Liver (tissue), 9 donors: ENCODE results near the gene KIAA1217. TPM values are rescaled to one million over a fixed set of nuclear protein-coding genes. Genes with fewer than 3 reads are reported as not detected.

Experiments used
- DNase-seq: peaks from one replicate; pipeline ENCODE4 v3.0.0-alpha.2; 2017; ENCODE audit warnings: low spot score
- H3K27ac ChIP-seq, 2 donors: one replicate each; pipeline ENCODE4 v1.7.0; 2013; ENCODE audit warnings: inconsistent platforms in 2 of 2, low read length in 2 of 2, control low read depth in 1 of 2, low read depth in 1 of 2, mild to moderate bottlenecking in 1 of 2
- H3K27me3 ChIP-seq, 4 donors: one replicate each; pipeline versions ENCODE4 v1.6.1 to v1.7.0; 2013; ENCODE audit warnings: low read length in 3 of 4, inconsistent platforms in 1 of 4, mild to moderate bottlenecking in 1 of 4, moderate library complexity in 1 of 4; ENCODE audit not compliant: control insufficient read depth in 4 of 4, insufficient read depth in 4 of 4
- H3K36me3 ChIP-seq, 4 donors: one replicate each; pipeline versions ENCODE4 v1.6.1 to v1.7.0; 2013; ENCODE audit warnings: low read length in 3 of 4, mild to moderate bottlenecking in 3 of 4, low read depth in 1 of 4, moderate library complexity in 1 of 4; ENCODE audit not compliant: control insufficient read depth in 4 of 4, insufficient read depth in 3 of 4
- H3K4me1 ChIP-seq, 4 donors: one replicate each; pipeline versions ENCODE4 v1.6.1 to v1.7.0; 2013; ENCODE audit warnings: low read length in 3 of 4, mild to moderate bottlenecking in 3 of 4, moderate library complexity in 1 of 4; ENCODE audit not compliant: control insufficient read depth in 4 of 4, insufficient read depth in 4 of 4
- H3K4me3 ChIP-seq, 3 donors: one replicate each; pipeline versions ENCODE4 v1.6.1 to v1.7.0; 2013; ENCODE audit warnings: low read length in 3 of 3, control low read depth in 1 of 3, low read depth in 1 of 3, mild to moderate bottlenecking in 1 of 3
- H3K9ac ChIP-seq, 2 donors: one replicate each; pipeline ENCODE4 v1.7.0; 2013; ENCODE audit warnings: low read length in 2 of 2, mild to moderate bottlenecking in 2 of 2, moderate library complexity in 2 of 2, control low read depth in 1 of 2, low read depth in 1 of 2
- H3K9me3 ChIP-seq, 4 donors: one replicate each; pipeline versions ENCODE4 v1.6.1 to v1.7.0; 2013; ENCODE audit warnings: low read length in 3 of 4; ENCODE audit not compliant: control insufficient read depth in 4 of 4
- EGR1 ChIP-seq, 2 donors: IDR thresholded peaks; 2 replicates each; pipeline ENCODE4 v1.6.1; 2016 to 2018; ENCODE audit warnings: antibody characterized with exemption in 2 of 2, low read depth in 2 of 2
- FOXA1 ChIP-seq: IDR thresholded peaks from 2 replicates; pipeline ENCODE4 v1.6.1; 2016; ENCODE audit warnings: antibody characterized with exemption
- FOXA2 ChIP-seq: IDR thresholded peaks from 2 replicates; pipeline ENCODE4 v1.6.1; 2016; ENCODE audit warnings: antibody characterized with exemption
- GABPA ChIP-seq, 2 donors: IDR thresholded peaks in 1 of 2; conservative IDR thresholded peaks in 1 of 2; 2 replicates each; pipeline ENCODE4 v1.6.1; 2016; ENCODE audit warnings: antibody characterized with exemption in 2 of 2, mild to moderate bottlenecking in 1 of 2, moderate library complexity in 1 of 2
- HNF4G ChIP-seq: IDR thresholded peaks from 2 replicates; pipeline ENCODE4 v1.6.1; 2016; ENCODE audit warnings: antibody characterized with exemption
- NR2F2 ChIP-seq: IDR thresholded peaks from 2 replicates; pipeline ENCODE4 v1.6.1; 2016; ENCODE audit warnings: antibody characterized with exemption
- RAD21 ChIP-seq, 2 donors: IDR thresholded peaks; 2 replicates each; pipeline ENCODE4 v1.6.1; 2016; ENCODE audit warnings: antibody characterized with exemption in 2 of 2, mild to moderate bottlenecking in 2 of 2
- RXRA ChIP-seq, 2 donors: IDR thresholded peaks; 2 replicates each; pipeline ENCODE4 v1.6.1; 2017 to 2018; ENCODE audit warnings: antibody characterized with exemption in 2 of 2, mild to moderate bottlenecking in 1 of 2
- SP1 ChIP-seq: IDR thresholded peaks from 2 replicates; pipeline ENCODE4 v1.6.1; 2018; ENCODE audit warnings: antibody characterized with exemption, mild to moderate bottlenecking
- YY1 ChIP-seq: IDR thresholded peaks from 2 replicates; pipeline ENCODE4 v1.6.1; 2016; ENCODE audit warnings: antibody characterized with exemption, mild to moderate bottlenecking
- WGBS: extraction: QIAGEN DNeasy Blood & Tissue Kit; methylation state at CpG from one replicate; pipeline ENCODE4 v1.1.7; 2013; 5-methylcytosine and 5-hydroxymethylcytosine counted together
- polyA plus RNA-seq, 2 donors: library from polyadenylated mRNA; stranded (reverse) in 1 of 2; unstranded in 1 of 2; fragments of 200-250 nt in 1 of 2; fragments of >200 nt in 1 of 2; fragmentation: Nextera tagmentation in 1 of 2; extraction: Ambion mirVana in 1 of 2; gene quantifications; one replicate each; pipeline versions ENCODE4 v1.2.1 to v1.2.3, GENCODE V29; 2013 to 2015
- total RNA-seq, 2 donors: library from RNA; depleted of rRNA; stranded (reverse); fragments of >200 nt; gene quantifications; one replicate each; pipeline ENCODE4 v1.2.3, GENCODE V29; 2014
- TF ChIP-seq, protein P1 (sequence below): fragments of 150-350 bp; IDR thresholded peaks from 2 replicates; pipeline ENCODE4 v1.5.1; 2017; ENCODE audit warnings: improper control_type of control experiment, low read depth, low read length; ENCODE audit not compliant: missing input control
- TF ChIP-seq, protein P2 (sequence below): IDR thresholded peaks from 2 replicates; pipeline ENCODE4 v1.6.1; 2016; ENCODE audit warnings: antibody characterized with exemption, mild to moderate bottlenecking
- TF ChIP-seq, protein P3 (sequence below): IDR thresholded peaks from 2 replicates; pipeline ENCODE4 v1.6.1; 2016; ENCODE audit warnings: antibody characterized with exemption
- donor health status: healthy.
- donor health status: healthy.
- donor health status: healthy.
- donor health status: healthy.
- donor health status: healthy.

KIAA1217 gene
- total and polyA plus RNA-seq, 4 donors, result 4.5 to 12.8 (median 6.8) TPM

DNA sequence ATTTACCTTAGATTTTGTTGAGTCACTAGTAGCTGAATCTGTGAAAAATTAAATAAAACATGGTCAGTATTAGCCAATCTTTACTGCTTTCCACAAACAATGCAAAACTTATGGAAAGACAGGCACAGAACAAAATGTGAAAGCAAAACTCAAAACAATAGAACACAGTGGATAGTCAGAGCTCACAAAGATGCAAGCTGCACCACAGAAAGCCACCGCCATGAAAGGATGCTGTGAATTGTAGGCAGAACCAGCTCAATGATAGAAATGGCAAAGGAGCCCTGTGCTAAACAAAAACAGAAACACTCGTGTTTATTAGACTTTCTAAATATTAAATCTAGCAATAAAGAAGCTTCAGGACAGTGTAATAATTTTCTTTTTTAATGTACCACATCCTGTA is 380.3 kb downstream of the KIAA1217 start:
- Histone ChIP-seq H3K9ac (no peak overlapping the region), H3K4me3 (no peak overlapping the region), H3K27me3 (no peaks in the 10 kb centered on the region), H3K27ac (no peak overlapping the region), H3K4me1 (no peaks in the 10 kb centered on the region), H3K9me3 (no peaks in the 10 kb centered on the region), H3K36me3 (peaks cover 15 to 67% (median 47%) of the 10 kb centered on the region in 4 donors)
- 96% methylated on average over 2 of the region's 2 CpGs for WGBS
- no peak for DNase-seq
- no peak for TF ChIP-seq EGR1 (IDR thresholded peaks at IDR 0.05; ENCODE audit: low read depth in 2 of 2)
- TF ChIP-seq, protein P1, sequence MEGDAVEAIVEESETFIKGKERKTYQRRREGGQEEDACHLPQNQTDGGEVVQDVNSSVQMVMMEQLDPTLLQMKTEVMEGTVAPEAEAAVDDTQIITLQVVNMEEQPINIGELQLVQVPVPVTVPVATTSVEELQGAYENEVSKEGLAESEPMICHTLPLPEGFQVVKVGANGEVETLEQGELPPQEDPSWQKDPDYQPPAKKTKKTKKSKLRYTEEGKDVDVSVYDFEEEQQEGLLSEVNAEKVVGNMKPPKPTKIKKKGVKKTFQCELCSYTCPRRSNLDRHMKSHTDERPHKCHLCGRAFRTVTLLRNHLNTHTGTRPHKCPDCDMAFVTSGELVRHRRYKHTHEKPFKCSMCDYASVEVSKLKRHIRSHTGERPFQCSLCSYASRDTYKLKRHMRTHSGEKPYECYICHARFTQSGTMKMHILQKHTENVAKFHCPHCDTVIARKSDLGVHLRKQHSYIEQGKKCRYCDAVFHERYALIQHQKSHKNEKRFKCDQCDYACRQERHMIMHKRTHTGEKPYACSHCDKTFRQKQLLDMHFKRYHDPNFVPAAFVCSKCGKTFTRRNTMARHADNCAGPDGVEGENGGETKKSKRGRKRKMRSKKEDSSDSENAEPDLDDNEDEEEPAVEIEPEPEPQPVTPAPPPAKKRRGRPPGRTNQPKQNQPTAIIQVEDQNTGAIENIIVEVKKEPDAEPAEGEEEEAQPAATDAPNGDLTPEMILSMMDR, result no peak
- TF ChIP-seq, protein P2, sequence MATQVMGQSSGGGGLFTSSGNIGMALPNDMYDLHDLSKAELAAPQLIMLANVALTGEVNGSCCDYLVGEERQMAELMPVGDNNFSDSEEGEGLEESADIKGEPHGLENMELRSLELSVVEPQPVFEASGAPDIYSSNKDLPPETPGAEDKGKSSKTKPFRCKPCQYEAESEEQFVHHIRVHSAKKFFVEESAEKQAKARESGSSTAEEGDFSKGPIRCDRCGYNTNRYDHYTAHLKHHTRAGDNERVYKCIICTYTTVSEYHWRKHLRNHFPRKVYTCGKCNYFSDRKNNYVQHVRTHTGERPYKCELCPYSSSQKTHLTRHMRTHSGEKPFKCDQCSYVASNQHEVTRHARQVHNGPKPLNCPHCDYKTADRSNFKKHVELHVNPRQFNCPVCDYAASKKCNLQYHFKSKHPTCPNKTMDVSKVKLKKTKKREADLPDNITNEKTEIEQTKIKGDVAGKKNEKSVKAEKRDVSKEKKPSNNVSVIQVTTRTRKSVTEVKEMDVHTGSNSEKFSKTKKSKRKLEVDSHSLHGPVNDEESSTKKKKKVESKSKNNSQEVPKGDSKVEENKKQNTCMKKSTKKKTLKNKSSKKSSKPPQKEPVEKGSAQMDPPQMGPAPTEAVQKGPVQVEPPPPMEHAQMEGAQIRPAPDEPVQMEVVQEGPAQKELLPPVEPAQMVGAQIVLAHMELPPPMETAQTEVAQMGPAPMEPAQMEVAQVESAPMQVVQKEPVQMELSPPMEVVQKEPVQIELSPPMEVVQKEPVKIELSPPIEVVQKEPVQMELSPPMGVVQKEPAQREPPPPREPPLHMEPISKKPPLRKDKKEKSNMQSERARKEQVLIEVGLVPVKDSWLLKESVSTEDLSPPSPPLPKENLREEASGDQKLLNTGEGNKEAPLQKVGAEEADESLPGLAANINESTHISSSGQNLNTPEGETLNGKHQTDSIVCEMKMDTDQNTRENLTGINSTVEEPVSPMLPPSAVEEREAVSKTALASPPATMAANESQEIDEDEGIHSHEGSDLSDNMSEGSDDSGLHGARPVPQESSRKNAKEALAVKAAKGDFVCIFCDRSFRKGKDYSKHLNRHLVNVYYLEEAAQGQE, result no peak
- no peak for TF ChIP-seq YY1
- no peak for TF ChIP-seq FOXA1
- TF ChIP-seq, protein P3, sequence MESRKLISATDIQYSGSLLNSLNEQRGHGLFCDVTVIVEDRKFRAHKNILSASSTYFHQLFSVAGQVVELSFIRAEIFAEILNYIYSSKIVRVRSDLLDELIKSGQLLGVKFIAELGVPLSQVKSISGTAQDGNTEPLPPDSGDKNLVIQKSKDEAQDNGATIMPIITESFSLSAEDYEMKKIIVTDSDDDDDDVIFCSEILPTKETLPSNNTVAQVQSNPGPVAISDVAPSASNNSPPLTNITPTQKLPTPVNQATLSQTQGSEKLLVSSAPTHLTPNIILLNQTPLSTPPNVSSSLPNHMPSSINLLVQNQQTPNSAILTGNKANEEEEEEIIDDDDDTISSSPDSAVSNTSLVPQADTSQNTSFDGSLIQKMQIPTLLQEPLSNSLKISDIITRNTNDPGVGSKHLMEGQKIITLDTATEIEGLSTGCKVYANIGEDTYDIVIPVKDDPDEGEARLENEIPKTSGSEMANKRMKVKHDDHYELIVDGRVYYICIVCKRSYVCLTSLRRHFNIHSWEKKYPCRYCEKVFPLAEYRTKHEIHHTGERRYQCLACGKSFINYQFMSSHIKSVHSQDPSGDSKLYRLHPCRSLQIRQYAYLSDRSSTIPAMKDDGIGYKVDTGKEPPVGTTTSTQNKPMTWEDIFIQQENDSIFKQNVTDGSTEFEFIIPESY, result no peak

DNA sequence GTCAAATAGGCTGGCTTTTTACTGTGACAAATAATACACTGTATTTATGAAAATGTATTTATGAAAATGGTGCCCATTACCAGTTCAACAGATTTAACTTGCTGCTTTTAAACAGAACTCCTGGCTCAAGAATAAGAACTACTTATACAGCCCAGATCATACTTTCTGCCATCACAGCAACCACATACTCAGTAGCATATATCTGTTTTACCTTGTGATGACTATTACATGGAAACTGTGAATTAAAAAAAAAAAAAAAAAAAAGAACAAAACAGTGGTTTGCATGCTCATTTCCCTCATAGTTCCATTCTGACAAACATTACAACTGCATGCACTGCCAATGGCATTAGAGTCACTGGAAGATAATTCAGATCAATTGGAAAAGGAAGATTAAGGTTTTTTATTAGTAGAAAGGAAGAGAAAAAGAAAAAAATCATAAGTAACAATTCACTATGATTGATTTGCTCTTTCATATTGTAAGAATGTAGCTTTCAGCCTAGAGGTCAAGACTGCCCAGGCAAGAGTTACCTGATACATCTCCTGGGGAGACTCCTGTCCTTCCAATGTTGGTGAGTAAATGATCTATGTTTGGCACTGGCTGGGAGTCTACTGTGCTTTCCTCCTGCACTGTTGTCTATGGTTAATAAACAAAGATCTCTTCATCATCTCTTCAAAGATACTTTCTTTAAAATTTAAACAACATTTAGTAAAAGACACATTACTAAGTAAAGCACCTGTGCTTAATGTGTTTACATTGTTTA is 381.9 kb downstream of the KIAA1217 start:
- Histone ChIP-seq H3K27me3 (no peaks in the 10 kb centered on the region), H3K27ac (no peak overlapping the region), H3K36me3 (peaks cover 11 to 70% (median 59%) of the 10 kb centered on the region in 4 donors), H3K9ac (no peak overlapping the region), H3K4me1 (no peaks in the 10 kb centered on the region), H3K9me3 (no peaks in the 10 kb centered on the region), H3K4me3 (no peak overlapping the region)
- DNase-seq, result no peak
- TF ChIP-seq SP1, result no peak

DNA sequence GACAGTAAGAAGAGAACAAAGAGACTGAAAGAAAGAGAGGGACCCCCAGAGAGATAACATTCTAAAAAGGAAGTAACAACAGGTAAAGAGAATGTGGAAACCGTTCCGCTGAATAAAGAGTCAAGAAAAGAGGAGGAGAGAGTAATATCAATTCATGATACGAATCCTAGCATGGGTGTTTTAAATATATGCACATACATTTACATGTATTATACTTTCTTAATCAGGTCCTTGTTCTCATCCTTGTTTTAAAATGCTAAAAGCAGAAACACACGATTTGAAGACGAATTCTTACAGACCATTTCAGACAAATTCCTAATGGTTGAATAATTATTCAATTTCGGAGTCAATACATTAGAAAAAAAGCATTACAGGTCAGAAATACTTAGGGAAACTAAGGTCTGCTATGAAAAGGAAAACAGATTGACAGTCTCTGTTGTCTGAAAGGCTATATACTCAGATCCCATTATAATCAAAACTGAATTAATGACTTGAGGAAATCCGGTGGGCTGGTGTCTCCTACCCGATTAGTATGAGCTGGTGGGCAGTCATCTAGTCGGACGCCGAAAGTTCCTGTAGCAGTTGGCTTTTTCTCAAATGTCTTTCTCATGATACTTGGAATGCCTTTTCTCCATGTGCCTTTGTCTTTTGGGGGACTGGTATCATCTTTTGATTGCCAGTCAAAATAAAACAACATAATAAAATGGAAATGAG is 387.4 kb downstream of the KIAA1217 start:
- Histone ChIP-seq H3K27ac (no peak overlapping the region), H3K27me3 (no peaks in the 10 kb centered on the region), H3K4me3 (no peak overlapping the region), H3K36me3 (peaks cover 9 to 74% (median 52%) of the 10 kb centered on the region in 4 donors), H3K9me3 (no peaks in the 10 kb centered on the region), H3K9ac (no peak overlapping the region), H3K4me1 (no peaks in the 10 kb centered on the region)
- 97% methylated on average over 11 of the region's 11 CpGs for WGBS
- DNase-seq, result no peak
- TF ChIP-seq NR2F2, result no peak
- TF ChIP-seq RAD21 (IDR thresholded peaks at IDR 0.05), result no peak
- no peak for TF ChIP-seq RXRA (IDR thresholded peaks at IDR 0.05)
- TF ChIP-seq, protein P3, result no peak
- no peak for TF ChIP-seq FOXA2
- TF ChIP-seq, protein P1, result no peak
- no peak for TF ChIP-seq HNF4G
- no peak for TF ChIP-seq GABPA (IDR thresholded peaks at IDR 0.05 in 1 of 2, conservative IDR thresholded peaks at IDR 0.05 in 1 of 2)
